Measurements from ENCODE around the gene TULP4.

- no peak for TF ChIP-seq CTCF (IDR thresholded peaks at IDR 0.05)
- TF ChIP-seq POLR2A (IDR thresholded peaks at IDR 0.05) = no peak
Measured at GRCh38 chr6:158367816-158368215, 55.6 kb downstream of the TULP4 start.

Data from uterus (tissue), 2 donors.